ENCODE data around the gene DNASE2.
A peak's percentile ranks its signal among the peaks of the same experiment; 100 is the strongest.

The DNASE2 gene

GRCh38 chr19:12828494-12828893 lies 52.8 kb downstream of the DNASE2 start:
- TF ChIP-seq CTCF (IDR thresholded peaks at IDR 0.05; ENCODE audit: low read depth, low read length, missing control alignments) = no peak
- no peak for DNase-seq (ENCODE audit: extremely low read depth, low read depth)
- H3K4me3 ChIP-seq (replicated peaks; ENCODE audit: low read depth, low read length) = no peak overlapping the region

GRCh38 chr19:12825254-12826131 lies 55.8 kb downstream of the DNASE2 start:
- peak; percentile 46 for TF ChIP-seq CTCF (IDR thresholded peaks at IDR 0.05; ENCODE audit: low read depth, low read length, missing control alignments)
- H3K4me3 ChIP-seq (replicated peaks; ENCODE audit: low read depth, low read length) = no peak overlapping the region
- no peak for DNase-seq (ENCODE audit: extremely low read depth, low read depth)
